Upper lobe of right lung (tissue), 1 donor: ENCODE data around the gene ATP13A1. TPM values are rescaled to one million over a fixed set of nuclear protein-coding genes. Genes with fewer than 3 reads are reported as not detected.
"Not testable (repeated sequence)": the region's sequence is repeated elsewhere in the genome, so short reads cannot be mapped to it uniquely, and the experiment has no call there.

ENCODE experiments used
- ATAC-seq: fragments of 200-7000 bp; cut with Tn5 transposase; one replicate; pipeline ENCODE4 v1.9.1; 2020; ENCODE audit warnings: mild to moderate bottlenecking, moderate library complexity
- DNase-seq: peaks from one replicate; pipeline ENCODE4 v3.0.0-alpha.2; 2020
- H3K27ac ChIP-seq: fragments of 200-600 bp; one replicate; pipeline ENCODE4 v1.8.0; 2022
- H3K27me3 ChIP-seq: fragments of 200-600 bp; one replicate; pipeline ENCODE4 v1.8.0; 2022; ENCODE audit warnings: mild to moderate bottlenecking
- H3K36me3 ChIP-seq: fragments of 200-600 bp; one replicate; pipeline ENCODE4 v1.8.0; 2022
- H3K4me1 ChIP-seq: fragments of 200-600 bp; one replicate; pipeline ENCODE4 v1.8.0; 2022
- H3K4me3 ChIP-seq: fragments of 200-600 bp; one replicate; pipeline ENCODE4 v1.8.0; 2022; ENCODE audit warnings: mild to moderate bottlenecking
- H3K9me3 ChIP-seq: fragments of 200-600 bp; one replicate; pipeline ENCODE4 v1.8.0; 2022
- intact Hi-C: fragments of 100-400 bp; cut with DNase I; formaldehyde crosslinking; loops from one replicate; pipeline ENCODE4 v1.11.0; 2022
- long read RNA-seq: library from polyadenylated mRNA; unstranded; transcript quantifications from one replicate; pipeline ENCODE4 v2.0.0, GENCODE V29; 2021
- total RNA-seq: library from RNA; stranded (reverse); fragmentation: NEBNext Ultra II Directional; extraction: Animal tissue kit (Norgen Biotek cat#: 25700); gene quantifications from one replicate; pipeline ENCODE4 v1.2.1, GENCODE V29; 2021
- TF ChIP-seq, protein P1 (sequence below): fragments of 200-600 bp; IDR thresholded peaks from one replicate; pipeline ENCODE4 v1.8.0; 2022; ENCODE audit warnings: antibody characterized with exemption
- donor health status: DM: no; HTN: yes; CAD: no; lungs with severe emphysema.

Gene ATP13A1
- total RNA-seq: 55.5 TPM
- long read RNA-seq, transcript ATP13A1-202 (26 exons, 3,861 nt): major isoform, 43 of 133 reads
- long read RNA-seq, partial matches to known transcripts: 62 of 133 reads
- long read RNA-seq, other reads (novel, unspliced or antisense): 28 of 133 reads

DNA sequence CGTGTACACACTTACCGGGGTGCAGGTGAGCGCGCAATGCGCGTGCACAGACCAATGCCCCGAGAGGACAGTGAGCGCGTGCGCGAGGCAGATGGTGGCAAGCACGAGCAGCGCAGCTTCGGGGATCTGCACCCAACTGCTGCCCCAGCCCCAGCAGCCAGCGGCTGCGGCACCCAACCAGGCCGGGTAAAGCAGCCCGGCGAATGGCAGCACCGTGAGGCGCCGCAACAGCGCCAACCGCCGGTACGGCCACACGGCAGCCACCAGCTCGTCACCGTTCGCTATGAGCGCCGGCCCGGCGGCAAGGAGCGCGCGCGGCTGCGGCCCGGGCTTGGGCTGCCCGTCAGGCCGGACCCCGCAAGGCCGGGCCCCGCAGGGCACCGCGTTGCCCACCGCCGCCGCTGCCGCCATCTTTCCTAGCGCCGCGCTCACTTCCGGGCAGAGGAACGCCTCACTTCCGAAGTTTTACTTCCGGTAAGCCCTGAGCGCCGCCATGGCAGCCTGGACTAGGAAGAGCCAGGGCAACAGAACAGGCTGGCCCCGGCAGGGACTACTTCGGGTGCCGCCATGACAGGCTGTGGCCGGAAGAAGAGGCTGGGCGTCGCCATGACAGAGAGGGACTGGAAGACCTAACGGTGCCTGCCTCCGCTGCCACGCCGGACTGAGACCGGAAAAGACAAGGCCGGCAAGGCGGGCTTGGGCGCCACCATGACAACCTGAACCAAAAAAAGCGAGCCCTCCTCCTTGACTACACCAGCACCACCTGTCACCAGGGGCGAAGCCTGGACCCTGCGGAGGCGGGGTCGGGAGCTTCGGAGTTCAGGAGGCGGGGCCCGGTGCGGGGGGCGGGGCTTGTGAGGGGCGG, at the start of gene ATP13A1:
Gene ATP13A1 (minus strand): TSS at position 421 of the 865 bp plus-strand sequence. CDS start 10 bp downstream, at position 411.
- H3K4me1 ChIP-seq: peaks cover 22% of the 10 kb centered on the region
- peak within 1 kb of the TSS; percentile 89 for H3K27ac ChIP-seq
- ATAC-seq (peak; percentile 95), DNase-seq (peak; percentile 99)
- TF ChIP-seq, protein P1, sequence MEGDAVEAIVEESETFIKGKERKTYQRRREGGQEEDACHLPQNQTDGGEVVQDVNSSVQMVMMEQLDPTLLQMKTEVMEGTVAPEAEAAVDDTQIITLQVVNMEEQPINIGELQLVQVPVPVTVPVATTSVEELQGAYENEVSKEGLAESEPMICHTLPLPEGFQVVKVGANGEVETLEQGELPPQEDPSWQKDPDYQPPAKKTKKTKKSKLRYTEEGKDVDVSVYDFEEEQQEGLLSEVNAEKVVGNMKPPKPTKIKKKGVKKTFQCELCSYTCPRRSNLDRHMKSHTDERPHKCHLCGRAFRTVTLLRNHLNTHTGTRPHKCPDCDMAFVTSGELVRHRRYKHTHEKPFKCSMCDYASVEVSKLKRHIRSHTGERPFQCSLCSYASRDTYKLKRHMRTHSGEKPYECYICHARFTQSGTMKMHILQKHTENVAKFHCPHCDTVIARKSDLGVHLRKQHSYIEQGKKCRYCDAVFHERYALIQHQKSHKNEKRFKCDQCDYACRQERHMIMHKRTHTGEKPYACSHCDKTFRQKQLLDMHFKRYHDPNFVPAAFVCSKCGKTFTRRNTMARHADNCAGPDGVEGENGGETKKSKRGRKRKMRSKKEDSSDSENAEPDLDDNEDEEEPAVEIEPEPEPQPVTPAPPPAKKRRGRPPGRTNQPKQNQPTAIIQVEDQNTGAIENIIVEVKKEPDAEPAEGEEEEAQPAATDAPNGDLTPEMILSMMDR: peak; percentile 17
- H3K4me3 ChIP-seq: peak within 1 kb of the TSS; percentile 97
- intact Hi-C loops: no loop called here
- H3K9me3 ChIP-seq: no peaks in the 10 kb centered on the region
- peaks cover 16% of the 10 kb centered on the region for H3K36me3 ChIP-seq
- no peaks in the 10 kb centered on the region for H3K27me3 ChIP-seq

DNA sequence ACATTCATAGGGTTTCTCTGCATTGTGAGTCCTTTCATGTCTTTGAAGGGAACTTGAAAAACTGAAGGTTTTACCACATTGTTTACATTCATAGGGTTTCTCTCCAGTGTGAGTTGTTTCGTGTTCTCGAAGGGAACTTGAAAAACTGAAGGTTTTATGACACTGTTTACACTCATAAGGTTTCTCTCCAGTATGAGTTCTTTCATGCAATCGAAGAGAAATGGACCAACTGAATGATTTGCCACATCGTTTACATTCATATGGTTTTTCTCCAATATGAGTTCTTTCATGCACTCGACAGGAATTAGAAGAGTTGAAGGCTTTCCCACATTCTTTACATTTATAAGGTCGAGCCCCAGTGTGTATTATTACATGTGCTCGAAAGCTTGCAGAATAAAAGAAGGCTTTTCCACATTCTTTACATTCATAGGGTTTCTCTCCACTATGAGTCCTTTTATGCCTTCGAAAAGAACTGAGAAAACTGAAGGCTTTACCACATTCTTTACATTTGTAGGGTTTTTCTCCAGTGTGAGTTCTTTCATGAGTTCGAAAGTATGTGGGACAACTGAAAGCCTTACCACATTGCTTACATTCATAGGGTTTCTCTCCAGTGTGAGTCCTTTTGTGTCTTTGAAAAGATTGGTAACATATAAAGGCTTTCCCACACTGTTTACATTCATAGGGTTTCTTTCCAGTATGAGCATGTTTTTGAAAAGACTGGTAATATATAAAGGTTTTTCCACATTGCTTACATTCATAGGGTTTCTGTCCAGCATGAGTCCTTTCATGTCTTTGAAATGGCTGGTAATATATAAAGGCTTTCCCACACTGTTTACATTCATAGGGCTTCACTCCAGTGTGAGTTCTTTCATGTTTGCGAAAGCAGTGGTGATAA, 48.7 kb upstream of the ATP13A1 start:
- intact Hi-C loops: no loop called here
- Histone ChIP-seq H3K36me3 (peaks cover 22% of the 10 kb centered on the region), H3K9me3 (peaks cover 96% of the 10 kb centered on the region), H3K27me3 (no peaks in the 10 kb centered on the region), H3K27ac (no peak overlapping the region), H3K4me3 (no peak overlapping the region), H3K4me1 (no peaks in the 10 kb centered on the region)
- ATAC-seq: no peak
- DNase-seq: no peak
- TF ChIP-seq, protein P1: no peak

DNA sequence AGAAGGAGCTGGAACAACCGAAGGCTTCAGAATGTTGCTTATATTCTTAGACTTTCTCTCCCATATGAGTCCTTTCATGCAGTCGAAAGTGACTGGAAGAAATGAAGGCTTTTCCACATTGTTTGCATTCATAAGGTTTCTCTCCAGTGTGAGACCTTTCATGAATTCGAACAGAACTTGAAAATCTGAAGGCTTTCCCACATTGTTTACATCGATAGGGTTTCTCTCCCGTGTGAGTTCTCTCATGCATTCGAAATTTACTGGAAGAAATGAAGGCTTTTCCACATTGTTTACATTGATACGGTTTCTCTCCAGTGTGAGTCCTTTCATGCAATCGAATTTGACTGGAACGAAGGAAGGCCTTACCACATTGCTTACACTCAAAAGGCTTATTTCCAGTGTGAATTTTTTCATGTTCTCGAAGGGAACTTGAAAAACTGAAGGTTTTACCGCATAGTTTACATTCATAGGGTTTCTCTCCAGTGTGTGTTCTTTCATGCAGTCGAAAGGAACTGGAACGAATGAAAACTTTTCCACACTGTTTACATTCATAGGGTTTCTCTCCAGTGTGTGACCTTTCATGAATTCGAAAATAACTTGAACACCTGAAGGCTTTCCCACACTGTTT, 47.9 kb upstream of the ATP13A1 start:
- no peak for DNase-seq
- TF ChIP-seq, protein P1: no peak

DNA sequence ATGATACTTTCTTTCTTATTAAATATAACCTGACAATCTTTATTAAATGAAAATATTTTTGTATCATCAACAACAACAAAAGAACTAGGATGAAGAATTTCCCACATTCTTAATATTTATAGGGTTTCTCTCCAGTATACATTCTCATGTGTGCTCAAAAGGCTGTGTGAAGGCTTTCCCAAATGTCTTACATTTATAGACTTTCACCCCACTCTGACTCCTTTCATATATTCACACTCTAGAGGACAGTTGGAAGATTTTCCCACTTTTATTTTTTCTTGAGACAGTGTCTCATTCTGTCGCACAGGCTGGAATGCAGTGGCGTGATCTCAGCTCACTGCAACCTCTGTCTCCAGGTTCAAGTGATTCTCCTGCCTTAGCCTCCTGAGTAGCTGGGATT, 47.0 kb upstream of the ATP13A1 start:
- peaks cover 96% of the 10 kb centered on the region for H3K9me3 ChIP-seq
- peaks cover 22% of the 10 kb centered on the region for H3K36me3 ChIP-seq
- DNase-seq: no peak
- no peak overlapping the region for H3K27ac ChIP-seq
- no peak overlapping the region for H3K4me3 ChIP-seq
- no peaks in the 10 kb centered on the region for H3K4me1 ChIP-seq
- no peak for ATAC-seq
- intact Hi-C loops: no loop called here
- TF ChIP-seq, protein P1: no peak
- no peaks in the 10 kb centered on the region for H3K27me3 ChIP-seq

More for the DNA sequence above, 47.9 kb upstream of the ATP13A1 start:
- Histone ChIP-seq H3K4me1 (no peaks in the 10 kb centered on the region), H3K9me3 (peaks cover 96% of the 10 kb centered on the region), H3K27ac (no peak overlapping the region), H3K27me3 (no peaks in the 10 kb centered on the region), H3K36me3 (peaks cover 22% of the 10 kb centered on the region), H3K4me3 (no peak overlapping the region)
- ATAC-seq: no peak
- intact Hi-C loops: no loop called here

DNA sequence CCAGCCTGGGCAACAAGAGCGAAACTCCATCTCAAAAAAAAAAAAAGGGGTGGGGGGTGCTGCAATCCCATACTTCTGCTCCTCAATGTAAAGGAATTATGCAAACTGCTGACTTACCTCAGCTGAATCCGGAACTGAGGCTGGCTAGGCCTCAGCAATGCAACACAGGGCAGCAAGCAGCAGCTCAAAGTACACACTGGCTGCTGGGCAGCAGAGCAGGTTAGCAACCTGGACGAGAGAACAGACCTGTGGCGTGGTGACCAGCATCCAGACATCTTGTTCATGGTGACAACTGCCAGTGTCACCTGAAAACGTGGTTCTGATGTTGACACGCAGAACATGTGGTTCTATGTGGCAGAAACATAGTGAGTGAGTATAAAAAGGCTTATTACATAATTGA, 41.4 kb upstream of the ATP13A1 start:
- intact Hi-C loops: no loop called here
- no peaks in the 10 kb centered on the region for H3K4me1 ChIP-seq
- DNase-seq (no peak), ATAC-seq (no peak)
- H3K27ac ChIP-seq: no peak overlapping the region
- no peaks in the 10 kb centered on the region for H3K36me3 ChIP-seq
- no peak overlapping the region for H3K4me3 ChIP-seq
- TF ChIP-seq, protein P1: no peak
- peaks cover 73% of the 10 kb centered on the region for H3K9me3 ChIP-seq
- H3K27me3 ChIP-seq: no peaks in the 10 kb centered on the region

DNA sequence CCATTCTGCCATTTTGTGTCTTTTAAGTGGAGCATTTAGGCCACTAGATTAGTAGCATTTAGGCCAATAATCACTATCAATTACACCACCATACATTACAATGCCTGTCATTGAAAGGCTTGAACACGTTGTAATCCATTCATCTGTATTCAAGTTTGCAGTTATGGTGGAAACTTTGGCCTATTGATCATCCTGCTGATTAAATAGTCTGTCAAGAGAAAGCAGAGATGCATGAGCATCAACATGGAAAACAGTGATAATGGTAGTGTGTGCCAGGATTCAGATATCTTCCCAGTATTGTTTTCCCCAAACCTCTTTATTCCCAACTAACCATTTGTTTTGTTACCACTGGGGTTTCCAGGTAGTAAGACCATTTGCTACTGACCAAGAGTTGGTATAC, 37.0 kb upstream of the ATP13A1 start:
- DNase-seq, ATAC-seq, H3K36me3 ChIP-seq, H3K27ac ChIP-seq, H3K27me3 ChIP-seq, H3K4me3 ChIP-seq, intact Hi-C loops, H3K4me1 ChIP-seq: not testable (repeated sequence)
- peaks cover 40% of the 10 kb centered on the region for H3K9me3 ChIP-seq
